COLO829 (cell line): Measurements from ENCODE around the gene KRT37.

Source experiments
- DNase-seq: peaks from one replicate; pipeline ENCODE4 v3.0.0; 2012; ENCODE audit warnings: low spot score

The KRT37 gene

GRCh38 chr17:41424111-41424635 lies at the start of gene KRT37:
TSS of gene KRT37 (minus strand) at chr17:41424585. CDS start at chr17:41424523, 62 bp downstream.
- DNase-seq, result no peak

DNA sequence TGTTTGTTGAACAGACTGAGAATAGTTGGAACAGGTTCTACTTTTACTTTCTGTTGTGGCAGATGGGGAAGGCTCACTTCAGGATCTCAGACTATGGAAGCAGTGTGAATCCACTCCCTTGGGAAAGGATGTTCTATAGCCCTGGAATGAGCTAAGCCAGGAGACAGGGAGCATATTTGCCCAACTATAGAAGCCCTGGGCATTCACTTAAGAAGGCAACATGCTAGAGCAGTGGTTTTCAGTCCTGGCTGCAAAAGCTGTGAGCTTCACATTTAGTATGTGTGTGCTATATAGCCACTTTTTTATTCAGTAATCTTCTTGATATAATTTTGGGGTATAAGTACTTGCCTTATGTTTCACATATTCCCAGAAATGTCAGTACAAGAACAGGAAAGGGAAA lies 44.0 kb upstream of the KRT37 start:
- DNase-seq, result no peak

GRCh38 chr17:41467561-41467960 lies 43.2 kb upstream of the KRT37 start:
- DNase-seq, result peak; percentile 78

DNA sequence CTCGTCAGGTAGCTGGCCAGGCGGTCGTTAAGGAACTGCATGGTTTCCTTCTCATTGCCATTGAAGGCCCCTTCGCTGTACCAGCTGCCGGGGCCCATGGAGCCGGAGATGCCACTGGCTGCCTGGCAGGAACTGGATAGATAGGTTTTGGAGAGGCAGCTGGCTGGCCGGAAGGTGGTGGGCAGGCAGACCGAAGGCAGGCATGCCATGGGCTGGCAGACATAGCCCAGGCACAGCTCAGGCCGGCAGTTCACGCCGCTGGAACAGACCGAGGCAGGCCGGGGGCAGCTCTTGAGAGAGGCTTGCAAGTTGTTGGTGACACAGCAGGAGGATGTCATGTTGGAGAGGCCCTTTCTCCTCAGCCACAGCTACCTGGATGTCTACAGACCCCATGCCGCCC lies 42.6 kb upstream of the KRT37 start, which contains the start of gene KRT32:
Gene KRT32 (minus strand): TSS at position 399 of the 400 bp plus-strand sequence. CDS start 61 bp downstream, at position 338.
- DNase-seq, result no peak

DNA sequence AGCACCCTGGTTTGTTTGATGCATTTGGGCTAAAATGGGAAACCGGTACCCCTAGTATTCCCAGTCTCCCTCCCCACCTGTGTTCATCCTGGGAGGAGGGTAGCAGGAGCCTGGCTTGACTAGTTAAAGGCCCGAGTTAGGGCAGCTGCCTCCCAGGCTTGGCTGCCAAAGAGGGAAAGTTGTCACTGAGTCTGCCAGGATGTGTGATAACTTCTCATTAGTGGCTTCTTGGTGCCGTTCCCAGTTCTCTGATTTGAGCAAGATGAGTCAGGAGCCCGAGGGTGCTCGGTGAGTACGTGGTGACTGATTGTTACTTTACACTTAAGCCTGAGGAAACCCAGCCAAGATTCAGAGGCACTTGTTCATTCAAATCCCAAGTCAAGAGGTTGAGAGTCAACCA lies 40.3 kb upstream of the KRT37 start:
- DNase-seq, result peak; percentile 89

DNA sequence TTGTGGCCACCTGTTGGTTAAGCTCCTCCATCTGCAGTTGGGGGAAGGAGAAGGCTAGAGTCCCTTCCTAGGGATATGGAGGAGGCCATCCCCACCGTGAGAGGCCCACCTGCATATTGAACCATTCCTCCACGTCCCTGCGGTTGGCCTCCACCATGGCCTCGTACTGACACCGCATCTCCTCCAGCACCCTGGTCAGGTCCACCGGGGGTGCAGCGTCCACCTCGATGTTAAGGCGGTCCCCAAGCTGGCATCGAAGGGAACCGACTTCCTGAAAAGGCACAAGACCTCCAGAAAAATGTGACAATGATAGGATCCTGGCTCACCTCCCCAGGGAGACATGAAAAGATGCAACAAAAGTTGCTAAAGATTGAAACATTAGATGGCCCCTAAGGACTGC lies 39.8 kb upstream of the KRT37 start:
- no peak for DNase-seq

DNA sequence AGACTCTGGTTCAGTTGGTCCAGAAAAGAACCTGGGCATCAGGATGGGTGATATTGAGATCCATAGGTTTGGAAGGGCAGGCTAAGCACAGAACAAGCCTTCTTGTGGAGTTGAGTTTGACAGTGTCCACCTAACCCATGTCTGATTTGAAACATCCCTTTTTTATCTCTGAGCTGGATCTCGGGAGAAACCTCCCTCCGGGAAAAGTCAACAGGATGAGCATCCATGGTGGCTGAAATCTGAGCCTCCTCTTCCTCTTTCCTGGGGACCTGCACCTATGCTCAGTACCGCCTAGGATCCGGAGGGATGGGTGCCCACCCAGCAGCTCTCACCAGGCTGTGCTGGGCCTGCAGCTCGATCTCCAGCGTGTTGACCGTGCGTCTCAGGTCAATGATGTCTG lies 39.4 kb upstream of the KRT37 start:
- DNase-seq, result no peak

DNA sequence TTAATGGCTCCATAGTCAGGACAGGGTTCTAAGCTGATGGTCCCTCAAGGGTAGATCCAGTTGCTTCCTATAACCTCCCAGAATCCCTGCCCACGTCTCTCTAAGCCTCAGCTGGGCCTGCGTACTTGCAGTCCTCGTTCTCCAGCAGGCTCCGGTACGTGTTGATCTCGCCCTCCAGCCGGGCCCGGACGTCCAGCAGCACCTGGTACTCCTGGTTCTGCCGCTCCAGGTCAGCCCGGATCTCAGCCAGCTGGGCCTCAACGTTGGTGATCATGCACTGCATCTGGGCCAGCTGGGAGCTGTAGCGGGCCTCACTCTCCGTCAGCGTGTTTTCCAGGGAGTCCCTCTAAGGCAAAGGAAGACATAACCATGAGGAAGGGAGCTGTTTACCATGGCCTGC lies 38.3 kb upstream of the KRT37 start:
- no peak for DNase-seq

DNA sequence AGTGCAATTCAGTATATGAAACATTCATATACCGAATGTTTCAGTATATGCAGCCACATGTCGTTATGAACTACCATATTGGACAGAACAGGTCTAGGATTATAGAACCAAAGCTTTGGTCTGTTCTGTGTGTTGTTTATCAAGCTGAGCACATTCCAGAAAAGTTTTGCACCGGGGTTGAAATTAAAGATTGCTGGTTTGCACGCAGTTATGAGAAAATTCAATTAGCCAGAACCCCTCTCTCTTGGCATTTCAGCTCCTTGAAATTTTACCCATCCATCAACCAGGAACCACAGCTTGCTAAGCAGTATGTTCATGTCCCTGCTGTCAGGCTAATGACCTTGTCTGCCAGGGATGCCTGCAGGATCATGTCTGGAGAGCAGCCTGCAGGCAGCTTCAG lies 33.3 kb upstream of the KRT37 start:
- DNase-seq, result no peak

DNA sequence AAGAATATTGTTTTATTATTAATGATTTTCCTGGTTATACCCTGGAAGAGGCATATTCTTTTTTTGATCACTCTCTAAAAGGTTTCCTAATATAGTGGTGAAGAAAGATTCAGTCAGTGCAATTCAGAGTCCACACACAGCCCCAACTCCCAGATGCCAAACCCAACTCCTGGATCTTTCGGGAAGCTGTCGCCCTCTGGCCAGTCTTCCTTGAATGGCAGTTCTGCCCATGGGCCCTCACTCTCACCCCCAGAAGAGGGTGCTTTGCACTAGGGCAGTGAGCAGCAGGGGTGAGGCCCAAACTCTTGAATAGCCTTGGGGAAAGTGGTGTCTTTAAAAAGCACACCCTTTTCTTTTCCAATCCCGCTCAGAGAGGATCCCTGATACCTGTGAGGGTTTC lies 31.8 kb upstream of the KRT37 start:
- DNase-seq, result no peak

DNA sequence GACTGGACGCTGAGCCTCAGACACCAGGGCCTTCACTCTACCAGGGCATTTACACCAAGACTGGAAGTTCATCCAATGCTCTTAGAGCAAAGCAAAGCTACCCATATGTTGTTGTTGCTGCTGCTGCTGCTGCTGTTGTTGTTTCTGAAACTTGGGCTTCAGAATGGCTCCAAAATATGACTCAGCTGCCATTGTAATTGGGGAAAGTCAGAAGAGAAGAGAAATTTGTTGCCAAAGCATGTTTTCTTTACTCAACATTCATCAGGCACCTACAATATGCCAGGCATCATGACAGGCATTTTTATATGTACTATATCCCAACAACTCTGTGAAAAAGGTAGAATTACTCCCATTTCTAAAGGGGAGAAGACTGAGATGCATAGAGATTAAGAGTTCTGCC lies 30.9 kb upstream of the KRT37 start:
- no peak for DNase-seq

DNA sequence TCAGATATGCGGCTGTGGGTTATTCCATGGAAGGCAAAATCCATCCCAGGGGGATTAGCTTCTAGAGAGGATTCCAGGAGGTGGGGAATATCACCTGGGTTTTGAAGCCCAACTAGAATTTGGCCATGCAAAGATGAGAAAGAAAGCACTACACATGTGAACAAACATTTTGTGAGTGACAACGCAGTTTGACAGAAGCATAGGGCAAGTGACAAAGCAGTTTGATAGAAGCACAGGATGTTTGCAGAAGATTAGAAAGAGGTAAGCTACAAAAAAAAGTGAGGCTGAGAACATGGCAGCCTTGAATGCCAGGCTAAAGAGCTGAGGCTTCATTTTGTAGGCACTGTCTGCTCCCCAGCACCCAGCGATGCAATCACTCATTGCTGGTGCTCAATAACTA lies 28.7 kb upstream of the KRT37 start:
- no peak for DNase-seq

GRCh38 chr17:41452281-41452680 lies 27.9 kb upstream of the KRT37 start:
- no peak for DNase-seq

GRCh38 chr17:41451154-41451728 lies 26.9 kb upstream of the KRT37 start:
- DNase-seq, result no peak

- no peak for DNase-seq
Measured at GRCh38 chr17:41449008-41449407, 24.6 kb upstream of the KRT37 start.

DNA sequence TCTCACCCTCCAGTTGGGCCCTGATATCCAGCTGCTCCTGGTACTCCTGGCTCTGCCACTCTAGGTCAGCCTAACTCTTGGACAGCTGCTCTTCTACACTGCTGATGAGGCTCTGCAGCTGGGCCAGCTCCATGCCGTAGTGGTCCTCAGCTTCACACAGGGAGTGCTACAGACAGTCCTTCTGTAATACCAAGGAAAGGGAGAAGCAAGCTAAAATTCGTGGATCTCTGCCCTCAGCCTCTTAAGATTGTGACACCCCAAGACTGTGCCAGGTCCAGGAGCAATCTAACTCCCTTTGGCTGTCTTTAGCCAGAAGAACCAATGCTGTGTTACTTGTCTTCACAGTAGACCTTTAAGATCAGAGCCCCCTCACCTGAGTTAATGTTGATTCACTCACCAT lies 24.1 kb upstream of the KRT37 start:
- DNase-seq, result no peak

GRCh38 chr17:41446806-41447205 lies 22.4 kb upstream of the KRT37 start:
- DNase-seq, result peak; percentile 54

- DNase-seq, result no peak
Measured at GRCh38 chr17:41444640-41445039, 20.3 kb upstream of the KRT37 start.

DNA sequence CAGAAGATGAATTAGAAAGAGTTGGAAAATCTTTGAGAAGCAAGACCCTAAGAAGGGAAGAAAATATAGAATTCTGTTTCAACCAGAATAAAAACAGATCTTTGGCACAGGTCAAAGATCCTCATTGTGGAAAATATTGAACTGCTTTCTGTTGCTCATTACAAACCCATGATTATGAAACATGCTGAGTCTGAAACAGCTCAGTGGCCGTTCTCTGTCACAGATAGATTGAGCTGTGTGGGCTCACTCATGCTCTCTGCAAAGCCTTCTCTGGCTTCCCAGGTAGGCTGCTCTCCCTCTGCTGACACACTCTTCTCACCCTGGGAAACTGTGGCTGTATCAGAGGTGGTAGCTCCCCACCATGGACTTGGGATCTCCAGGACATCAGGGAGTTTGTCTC lies 19.8 kb upstream of the KRT37 start:
- no peak for DNase-seq

DNA sequence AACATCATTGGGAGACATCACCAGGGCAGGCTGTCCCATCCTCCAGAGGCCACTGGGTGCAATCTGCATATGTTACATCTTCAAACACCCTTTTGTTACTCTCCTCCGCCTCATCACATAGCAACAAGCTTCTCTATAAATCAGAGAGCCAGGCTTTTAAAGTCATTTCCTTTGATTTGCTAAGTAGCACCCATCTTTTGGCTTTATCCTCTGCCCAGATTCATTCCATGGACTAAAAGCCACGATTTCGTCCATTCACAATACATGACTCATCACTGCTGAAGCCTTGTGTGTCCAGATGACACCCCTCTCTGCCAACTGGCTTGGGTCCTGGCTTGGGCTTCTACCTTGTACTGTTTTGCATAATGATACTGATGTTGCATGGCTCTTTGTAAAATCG lies 18.4 kb upstream of the KRT37 start:
- DNase-seq, result peak; percentile 36

- no peak for DNase-seq
Measured at GRCh38 chr17:41440531-41441033, 16.2 kb upstream of the KRT37 start, which contains the start of gene KRT38. TSS of gene KRT38 (minus strand) at chr17:41440983. CDS start at chr17:41440921, 62 bp downstream.

GRCh38 chr17:41439375-41439774 lies 15.0 kb upstream of the KRT37 start:
- DNase-seq, result no peak

GRCh38 chr17:41437769-41438168 lies 13.4 kb upstream of the KRT37 start:
- no peak for DNase-seq

- DNase-seq, result no peak
Measured at GRCh38 chr17:41437254-41437653, 12.9 kb upstream of the KRT37 start.
